ENCODE data around the gene PCMT1. TPM values are rescaled to one million over a fixed set of nuclear protein-coding genes. Genes with fewer than 3 reads are reported as not detected.

The PCMT1 gene
- total and polyA plus RNA-seq, 9 of the 15 experiments (the other 6 are each of a cell fraction or from before 2014, with no cell fraction given), result 217 to 541 (median 327) TPM

DNA sequence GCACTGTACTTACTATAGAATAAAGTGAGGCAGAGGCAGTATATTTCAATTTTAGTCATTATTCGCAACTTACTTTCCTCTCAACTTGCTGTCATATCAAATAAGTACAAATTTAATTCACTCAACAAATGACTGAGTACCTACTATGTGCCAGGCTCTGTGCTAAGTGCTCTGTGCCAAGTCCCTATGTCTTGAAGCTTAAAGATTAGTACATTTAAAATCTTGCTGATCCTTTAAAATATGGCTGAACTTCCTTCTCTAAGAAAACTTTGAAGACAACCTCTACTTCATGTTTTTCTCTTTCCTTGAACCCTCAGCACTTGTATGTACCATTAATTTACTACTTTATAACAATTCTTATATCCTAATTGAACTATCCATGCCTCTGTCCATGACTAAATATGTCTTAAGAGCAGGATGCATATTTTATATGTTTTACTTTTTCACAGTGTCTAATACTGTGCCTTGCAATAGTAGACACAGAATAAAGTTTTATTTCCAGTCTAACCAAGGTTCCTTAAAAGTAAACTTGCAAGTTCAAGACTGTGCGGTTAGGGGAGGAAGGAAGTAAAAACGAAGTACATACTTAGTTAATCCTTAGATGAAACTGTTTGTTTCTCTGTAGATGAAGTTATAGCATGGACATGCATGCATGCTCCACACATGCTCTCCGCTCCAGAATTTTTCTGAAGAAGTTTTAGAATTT, 21.6 kb upstream of the PCMT1 start (continued):
- TF ChIP-seq, protein P1, sequence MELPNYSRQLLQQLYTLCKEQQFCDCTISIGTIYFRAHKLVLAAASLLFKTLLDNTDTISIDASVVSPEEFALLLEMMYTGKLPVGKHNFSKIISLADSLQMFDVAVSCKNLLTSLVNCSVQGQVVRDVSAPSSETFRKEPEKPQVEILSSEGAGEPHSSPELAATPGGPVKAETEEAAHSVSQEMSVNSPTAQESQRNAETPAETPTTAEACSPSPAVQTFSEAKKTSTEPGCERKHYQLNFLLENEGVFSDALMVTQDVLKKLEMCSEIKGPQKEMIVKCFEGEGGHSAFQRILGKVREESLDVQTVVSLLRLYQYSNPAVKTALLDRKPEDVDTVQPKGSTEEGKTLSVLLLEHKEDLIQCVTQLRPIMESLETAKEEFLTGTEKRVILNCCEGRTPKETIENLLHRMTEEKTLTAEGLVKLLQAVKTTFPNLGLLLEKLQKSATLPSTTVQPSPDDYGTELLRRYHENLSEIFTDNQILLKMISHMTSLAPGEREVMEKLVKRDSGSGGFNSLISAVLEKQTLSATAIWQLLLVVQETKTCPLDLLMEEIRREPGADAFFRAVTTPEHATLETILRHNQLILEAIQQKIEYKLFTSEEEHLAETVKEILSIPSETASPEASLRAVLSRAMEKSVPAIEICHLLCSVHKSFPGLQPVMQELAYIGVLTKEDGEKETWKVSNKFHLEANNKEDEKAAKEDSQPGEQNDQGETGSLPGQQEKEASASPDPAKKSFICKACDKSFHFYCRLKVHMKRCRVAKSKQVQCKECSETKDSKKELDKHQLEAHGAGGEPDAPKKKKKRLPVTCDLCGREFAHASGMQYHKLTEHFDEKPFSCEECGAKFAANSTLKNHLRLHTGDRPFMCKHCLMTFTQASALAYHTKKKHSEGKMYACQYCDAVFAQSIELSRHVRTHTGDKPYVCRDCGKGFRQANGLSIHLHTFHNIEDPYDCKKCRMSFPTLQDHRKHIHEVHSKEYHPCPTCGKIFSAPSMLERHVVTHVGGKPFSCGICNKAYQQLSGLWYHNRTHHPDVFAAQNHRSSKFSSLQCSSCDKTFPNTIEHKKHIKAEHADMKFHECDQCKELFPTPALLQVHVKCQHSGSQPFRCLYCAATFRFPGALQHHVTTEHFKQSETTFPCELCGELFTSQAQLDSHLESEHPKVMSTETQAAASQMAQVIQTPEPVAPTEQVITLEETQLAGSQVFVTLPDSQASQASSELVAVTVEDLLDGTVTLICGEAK (IDR thresholded peaks at IDR 0.05), result peak; percentile 91
- TF ChIP-seq, protein P1 (CRISPR knock-in tag; IDR thresholded peaks at IDR 0.05), result peak; percentile 95
- TF ChIP-seq, protein P2, sequence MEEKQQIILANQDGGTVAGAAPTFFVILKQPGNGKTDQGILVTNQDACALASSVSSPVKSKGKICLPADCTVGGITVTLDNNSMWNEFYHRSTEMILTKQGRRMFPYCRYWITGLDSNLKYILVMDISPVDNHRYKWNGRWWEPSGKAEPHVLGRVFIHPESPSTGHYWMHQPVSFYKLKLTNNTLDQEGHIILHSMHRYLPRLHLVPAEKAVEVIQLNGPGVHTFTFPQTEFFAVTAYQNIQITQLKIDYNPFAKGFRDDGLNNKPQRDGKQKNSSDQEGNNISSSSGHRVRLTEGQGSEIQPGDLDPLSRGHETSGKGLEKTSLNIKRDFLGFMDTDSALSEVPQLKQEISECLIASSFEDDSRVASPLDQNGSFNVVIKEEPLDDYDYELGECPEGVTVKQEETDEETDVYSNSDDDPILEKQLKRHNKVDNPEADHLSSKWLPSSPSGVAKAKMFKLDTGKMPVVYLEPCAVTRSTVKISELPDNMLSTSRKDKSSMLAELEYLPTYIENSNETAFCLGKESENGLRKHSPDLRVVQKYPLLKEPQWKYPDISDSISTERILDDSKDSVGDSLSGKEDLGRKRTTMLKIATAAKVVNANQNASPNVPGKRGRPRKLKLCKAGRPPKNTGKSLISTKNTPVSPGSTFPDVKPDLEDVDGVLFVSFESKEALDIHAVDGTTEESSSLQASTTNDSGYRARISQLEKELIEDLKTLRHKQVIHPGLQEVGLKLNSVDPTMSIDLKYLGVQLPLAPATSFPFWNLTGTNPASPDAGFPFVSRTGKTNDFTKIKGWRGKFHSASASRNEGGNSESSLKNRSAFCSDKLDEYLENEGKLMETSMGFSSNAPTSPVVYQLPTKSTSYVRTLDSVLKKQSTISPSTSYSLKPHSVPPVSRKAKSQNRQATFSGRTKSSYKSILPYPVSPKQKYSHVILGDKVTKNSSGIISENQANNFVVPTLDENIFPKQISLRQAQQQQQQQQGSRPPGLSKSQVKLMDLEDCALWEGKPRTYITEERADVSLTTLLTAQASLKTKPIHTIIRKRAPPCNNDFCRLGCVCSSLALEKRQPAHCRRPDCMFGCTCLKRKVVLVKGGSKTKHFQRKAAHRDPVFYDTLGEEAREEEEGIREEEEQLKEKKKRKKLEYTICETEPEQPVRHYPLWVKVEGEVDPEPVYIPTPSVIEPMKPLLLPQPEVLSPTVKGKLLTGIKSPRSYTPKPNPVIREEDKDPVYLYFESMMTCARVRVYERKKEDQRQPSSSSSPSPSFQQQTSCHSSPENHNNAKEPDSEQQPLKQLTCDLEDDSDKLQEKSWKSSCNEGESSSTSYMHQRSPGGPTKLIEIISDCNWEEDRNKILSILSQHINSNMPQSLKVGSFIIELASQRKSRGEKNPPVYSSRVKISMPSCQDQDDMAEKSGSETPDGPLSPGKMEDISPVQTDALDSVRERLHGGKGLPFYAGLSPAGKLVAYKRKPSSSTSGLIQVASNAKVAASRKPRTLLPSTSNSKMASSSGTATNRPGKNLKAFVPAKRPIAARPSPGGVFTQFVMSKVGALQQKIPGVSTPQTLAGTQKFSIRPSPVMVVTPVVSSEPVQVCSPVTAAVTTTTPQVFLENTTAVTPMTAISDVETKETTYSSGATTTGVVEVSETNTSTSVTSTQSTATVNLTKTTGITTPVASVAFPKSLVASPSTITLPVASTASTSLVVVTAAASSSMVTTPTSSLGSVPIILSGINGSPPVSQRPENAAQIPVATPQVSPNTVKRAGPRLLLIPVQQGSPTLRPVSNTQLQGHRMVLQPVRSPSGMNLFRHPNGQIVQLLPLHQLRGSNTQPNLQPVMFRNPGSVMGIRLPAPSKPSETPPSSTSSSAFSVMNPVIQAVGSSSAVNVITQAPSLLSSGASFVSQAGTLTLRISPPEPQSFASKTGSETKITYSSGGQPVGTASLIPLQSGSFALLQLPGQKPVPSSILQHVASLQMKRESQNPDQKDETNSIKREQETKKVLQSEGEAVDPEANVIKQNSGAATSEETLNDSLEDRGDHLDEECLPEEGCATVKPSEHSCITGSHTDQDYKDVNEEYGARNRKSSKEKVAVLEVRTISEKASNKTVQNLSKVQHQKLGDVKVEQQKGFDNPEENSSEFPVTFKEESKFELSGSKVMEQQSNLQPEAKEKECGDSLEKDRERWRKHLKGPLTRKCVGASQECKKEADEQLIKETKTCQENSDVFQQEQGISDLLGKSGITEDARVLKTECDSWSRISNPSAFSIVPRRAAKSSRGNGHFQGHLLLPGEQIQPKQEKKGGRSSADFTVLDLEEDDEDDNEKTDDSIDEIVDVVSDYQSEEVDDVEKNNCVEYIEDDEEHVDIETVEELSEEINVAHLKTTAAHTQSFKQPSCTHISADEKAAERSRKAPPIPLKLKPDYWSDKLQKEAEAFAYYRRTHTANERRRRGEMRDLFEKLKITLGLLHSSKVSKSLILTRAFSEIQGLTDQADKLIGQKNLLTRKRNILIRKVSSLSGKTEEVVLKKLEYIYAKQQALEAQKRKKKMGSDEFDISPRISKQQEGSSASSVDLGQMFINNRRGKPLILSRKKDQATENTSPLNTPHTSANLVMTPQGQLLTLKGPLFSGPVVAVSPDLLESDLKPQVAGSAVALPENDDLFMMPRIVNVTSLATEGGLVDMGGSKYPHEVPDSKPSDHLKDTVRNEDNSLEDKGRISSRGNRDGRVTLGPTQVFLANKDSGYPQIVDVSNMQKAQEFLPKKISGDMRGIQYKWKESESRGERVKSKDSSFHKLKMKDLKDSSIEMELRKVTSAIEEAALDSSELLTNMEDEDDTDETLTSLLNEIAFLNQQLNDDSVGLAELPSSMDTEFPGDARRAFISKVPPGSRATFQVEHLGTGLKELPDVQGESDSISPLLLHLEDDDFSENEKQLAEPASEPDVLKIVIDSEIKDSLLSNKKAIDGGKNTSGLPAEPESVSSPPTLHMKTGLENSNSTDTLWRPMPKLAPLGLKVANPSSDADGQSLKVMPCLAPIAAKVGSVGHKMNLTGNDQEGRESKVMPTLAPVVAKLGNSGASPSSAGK (IDR thresholded peaks at IDR 0.05), result peak; percentile 76
- TF ChIP-seq ZNF408 (CRISPR knock-in tag; IDR thresholded peaks at IDR 0.05; ENCODE audit: low read depth), result no peak
- no peak for TF ChIP-seq RB1 (IDR thresholded peaks at IDR 0.05; ENCODE audit: low read depth)
